D721Med (cell line): ENCODE measurements around the gene SLAMF7.

Experiments used
- DNase-seq: peaks from one replicate; pipeline ENCODE4 v3.0.0; 2011; ENCODE audit warnings: low spot score; ENCODE audit not compliant: insufficient read length
- FAIRE-seq: peaks from 2 replicates; lab custom pipeline; 2011; peaks lifted over from hg19 to GRCh38; lab: Jason Lieb, UNC
- CTCF ChIP-seq: IDR thresholded peaks from 2 replicates; pipeline ENCODE4 v1.5.1; 2012; ENCODE audit warnings: mild to moderate bottlenecking, control low read depth; ENCODE audit not compliant: insufficient read depth; ENCODE audit errors: missing control alignments

Gene SLAMF7

GRCh38 chr1:160801836-160802580, 63.0 kb downstream of the SLAMF7 start:
- DNase-seq (no peak), FAIRE-seq (no peak)
- no peak for TF ChIP-seq CTCF
